ENCODE data around the gene TUBE1. TPM values are rescaled to one million over a fixed set of nuclear protein-coding genes. Genes with fewer than 3 reads are reported as not detected.

Gene TUBE1
- total and polyA plus RNA-seq, 10 of the 15 experiments (the other 5 are each of a cell fraction or from before 2014, with no cell fraction given), result 6.3 to 25.2 (median 13.6) TPM

DNA sequence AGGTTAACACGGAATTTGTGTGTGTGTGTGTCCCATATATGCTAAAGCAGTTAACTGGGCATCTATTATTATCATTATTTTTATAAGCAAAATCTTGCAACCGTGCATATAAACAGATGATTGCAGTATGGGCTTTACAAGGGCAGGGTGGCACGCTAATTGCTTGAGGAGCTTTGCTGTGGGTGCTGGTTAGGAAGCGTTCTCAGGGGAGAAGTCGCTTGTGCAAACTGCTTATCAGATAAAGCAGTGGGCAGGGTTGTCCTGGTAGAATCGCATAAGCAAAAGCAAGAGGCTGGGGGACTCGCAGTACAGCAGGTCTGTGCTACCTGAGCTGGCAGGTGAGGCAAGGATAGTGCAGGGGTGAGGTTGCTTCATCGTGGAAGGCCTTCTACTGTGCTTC, 43.1 kb downstream of the TUBE1 start:
- BruUV-seq (replicated peaks), result no TSS peak
- intact Hi-C loops (cut with micrococcal nuclease; ENCODE audit: unreplicated experiment) (loop anchor here (5.0 kb wide), 4 partner anchors 267 to 677 kb away; no protein-coding TSS in a partner anchor), in situ Hi-C loops (cut with MboI) (no loop called here)
- no peak overlapping the region for H3K27ac ChIP-seq (ENCODE audit: control insufficient read depth, insufficient read depth)
- RAD21 ChIA-PET (ENCODE audit: unreplicated experiment), result interaction anchor here (0.9 to 1.8 kb wide), 3 partner anchors 332 to 785 kb away, joined by 4 to 6 read pairs (median 5); a partner anchor contains a TSS
- TF ChIP-seq PAX8 (IDR thresholded peaks at IDR 0.05) (no peak), TCF3 (IDR thresholded peaks at IDR 0.05; ENCODE audit: borderline replicate concordance, insufficient read depth, low read depth, low read length) (no peak), BCL11A (IDR thresholded peaks at IDR 0.05; ENCODE audit: low read depth, low read length) (no peak), CTCF (IDR thresholded peaks at IDR 0.05 in 2 of 3, conservative IDR thresholded peaks at IDR 0.05 in 1 of 3; ENCODE audit: control insufficient read depth in 2 of 3, extremely low read depth in 1 of 3, insufficient read depth in 1 of 3, low read depth in 3 of 3, low read length in 3 of 3) (no peak), SMAD5 (IDR thresholded peaks at IDR 0.05; ENCODE audit: low read depth) (no peak)
- TF ChIP-seq, protein P1, sequence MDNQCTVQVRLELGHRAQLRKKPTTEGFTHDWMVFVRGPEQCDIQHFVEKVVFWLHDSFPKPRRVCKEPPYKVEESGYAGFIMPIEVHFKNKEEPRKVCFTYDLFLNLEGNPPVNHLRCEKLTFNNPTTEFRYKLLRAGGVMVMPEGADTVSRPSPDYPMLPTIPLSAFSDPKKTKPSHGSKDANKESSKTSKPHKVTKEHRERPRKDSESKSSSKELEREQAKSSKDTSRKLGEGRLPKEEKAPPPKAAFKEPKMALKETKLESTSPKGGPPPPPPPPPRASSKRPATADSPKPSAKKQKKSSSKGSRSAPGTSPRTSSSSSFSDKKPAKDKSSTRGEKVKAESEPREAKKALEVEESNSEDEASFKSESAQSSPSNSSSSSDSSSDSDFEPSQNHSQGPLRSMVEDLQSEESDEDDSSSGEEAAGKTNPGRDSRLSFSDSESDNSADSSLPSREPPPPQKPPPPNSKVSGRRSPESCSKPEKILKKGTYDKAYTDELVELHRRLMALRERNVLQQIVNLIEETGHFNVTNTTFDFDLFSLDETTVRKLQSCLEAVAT (IDR thresholded peaks at IDR 0.05), result no peak
- TF ChIP-seq, protein P2, sequence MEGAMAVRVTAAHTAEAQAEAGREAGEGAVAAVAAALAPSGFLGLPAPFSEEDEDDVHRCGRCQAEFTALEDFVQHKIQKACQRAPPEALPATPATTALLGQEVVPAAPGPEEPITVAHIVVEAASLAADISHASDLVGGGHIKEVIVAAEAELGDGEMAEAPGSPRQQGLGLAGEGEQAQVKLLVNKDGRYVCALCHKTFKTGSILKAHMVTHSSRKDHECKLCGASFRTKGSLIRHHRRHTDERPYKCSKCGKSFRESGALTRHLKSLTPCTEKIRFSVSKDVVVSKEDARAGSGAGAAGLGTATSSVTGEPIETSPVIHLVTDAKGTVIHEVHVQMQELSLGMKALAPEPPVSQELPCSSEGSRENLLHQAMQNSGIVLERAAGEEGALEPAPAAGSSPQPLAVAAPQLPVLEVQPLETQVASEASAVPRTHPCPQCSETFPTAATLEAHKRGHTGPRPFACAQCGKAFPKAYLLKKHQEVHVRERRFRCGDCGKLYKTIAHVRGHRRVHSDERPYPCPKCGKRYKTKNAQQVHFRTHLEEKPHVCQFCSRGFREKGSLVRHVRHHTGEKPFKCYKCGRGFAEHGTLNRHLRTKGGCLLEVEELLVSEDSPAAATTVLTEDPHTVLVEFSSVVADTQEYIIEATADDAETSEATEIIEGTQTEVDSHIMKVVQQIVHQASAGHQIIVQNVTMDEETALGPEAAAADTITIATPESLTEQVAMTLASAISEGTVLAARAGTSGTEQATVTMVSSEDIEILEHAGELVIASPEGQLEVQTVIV (IDR thresholded peaks at IDR 0.05; ENCODE audit: borderline replicate concordance, partially characterized antibody), result no peak
- no peaks in the 10 kb centered on the region for H4K20me1 ChIP-seq (ENCODE audit: control insufficient read depth, insufficient read depth)
- H3K27me3 ChIP-seq (replicated peaks in 1 of 2; ENCODE audit: control insufficient read depth in 2 of 2, insufficient read depth in 2 of 2, low read length in 1 of 2), result no peaks in the 10 kb centered on the region
- SMC1A ChIA-PET (ENCODE audit: uncharacterized antibody, unreplicated experiment), result interaction anchor here (0.7 to 5.3 kb wide), 5 partner anchors 23 to 785 kb away, joined by 3 to 54 read pairs (median 6); a partner anchor contains a TSS
- no peaks in the 10 kb centered on the region for H3K36me3 ChIP-seq (ENCODE audit: control insufficient read depth in 2 of 2, insufficient read depth in 2 of 2, low read length in 1 of 2)
- ATAC-seq, result no peak
- DNase-seq (ENCODE audit: low read depth, low spot score), result no peak
- no peaks in the 10 kb centered on the region for H3K9me3 ChIP-seq (replicated peaks; ENCODE audit: control insufficient read depth, insufficient read depth, low read length)
- H3K4me3 ChIP-seq, result no peak overlapping the region
- no peaks in the 10 kb centered on the region for H3K4me1 ChIP-seq (ENCODE audit: control insufficient read depth, insufficient read depth, low read length)
- no peak overlapping the region for H3K4me2 ChIP-seq (ENCODE audit: control insufficient read depth, insufficient read depth)
- H3K9ac ChIP-seq (ENCODE audit: control insufficient read depth, insufficient read depth, low read length), result no peak overlapping the region
- WGBS (ENCODE audit: insufficient coverage, insufficient replicate concordance, low lambda C conversion rate, missing lambda C conversion rate), result 35% methylated on average over 8 of the region's 8 CpGs
- no peak for FAIRE-seq
- no peak overlapping the region for H2AFZ ChIP-seq (ENCODE audit: control insufficient read depth, low read depth, low read length)
- CTCF ChIA-PET, result interaction anchor here (0.8 to 9.4 kb wide), 14 partner anchors 16 to 825 kb away, joined by 3 to 96 read pairs (median 4); a partner anchor contains a TSS
- H3K79me2 ChIP-seq (ENCODE audit: control insufficient read depth, insufficient read depth, low read length), result no peaks in the 10 kb centered on the region
- POLR2A ChIA-PET, result no interaction called here

All from GM12878 (cell line).